DOHH2 (cell line): ENCODE measurements around the gene DNAAF5.

Experiments
- H3F3A ChIP-seq: fragments of 200-600 bp; sonication (generic), shearing (Covaris generic); 2 replicates; pipeline ENCODE4 v1.6.0; 2016; ENCODE audit warnings: antibody characterized with exemption, mild to moderate bottlenecking; ENCODE audit not compliant: control insufficient read depth, insufficient read depth
- H3K27ac ChIP-seq: fragments of 200-600 bp; sonication (generic); 2 replicates; pipeline ENCODE4 v1.5.1; 2014; ENCODE audit warnings: low read depth, mild to moderate bottlenecking, low read length, moderate library complexity
- H3K27me3 ChIP-seq: fragments of 200-600 bp; sonication (generic); 2 replicates; pipeline ENCODE4 v1.6.1; 2014; ENCODE audit warnings: mild to moderate bottlenecking, low read length, mixed read lengths; ENCODE audit not compliant: control insufficient read depth
- H3K36me3 ChIP-seq: fragments of 200-600 bp; sonication (generic); 2 replicates; pipeline ENCODE4 v1.6.1; 2014; ENCODE audit warnings: mild to moderate bottlenecking, low read length, moderate library complexity, mixed read lengths; ENCODE audit not compliant: control insufficient read depth
- H3K4me1 ChIP-seq: fragments of 200-600 bp; sonication (generic); 2 replicates; pipeline ENCODE4 v1.6.1; 2014; ENCODE audit warnings: mild to moderate bottlenecking, low read length, mixed read lengths; ENCODE audit not compliant: control insufficient read depth
- H3K4me2 ChIP-seq: fragments of 200-600 bp; sonication (generic); 2 replicates; pipeline ENCODE4 v1.6.0; 2014; ENCODE audit warnings: mild to moderate bottlenecking, low read length, moderate library complexity
- H3K4me3 ChIP-seq: fragments of 200-600 bp; sonication (generic); 2 replicates; pipeline ENCODE4 v1.5.1; 2014; ENCODE audit warnings: mild to moderate bottlenecking, low read length, mixed read lengths
- H3K79me2 ChIP-seq: fragments of 200-600 bp; sonication (generic); 2 replicates; pipeline ENCODE4 v1.6.1; 2014; ENCODE audit warnings: mild to moderate bottlenecking, low read length, mixed read lengths; ENCODE audit not compliant: control insufficient read depth
- H3K9me2 ChIP-seq: fragments of 200-600 bp; sonication (generic); replicated peaks from 2 replicates; pipeline ENCODE4 v1.6.1; 2014; ENCODE audit warnings: mild to moderate bottlenecking, low read length, mixed read lengths; ENCODE audit not compliant: control insufficient read depth
- H3K9me3 ChIP-seq: fragments of 200-600 bp; sonication (generic); 2 replicates; pipeline ENCODE4 v1.6.1; 2014; ENCODE audit warnings: antibody characterized with exemption, low read length, mixed read lengths; ENCODE audit not compliant: control insufficient read depth, insufficient read depth
- H4K20me1 ChIP-seq: fragments of 200-600 bp; sonication (generic); 2 replicates; pipeline ENCODE4 v1.6.0; 2014; ENCODE audit warnings: low read depth, mild to moderate bottlenecking, antibody characterized with exemption, low read length, moderate library complexity; ENCODE audit not compliant: control insufficient read depth, insufficient read depth
- EZH2phosphoT487 ChIP-seq: fragments of 200-600 bp; sonication (generic); IDR thresholded peaks from 2 replicates; pipeline ENCODE4 v1.6.1; 2017; ENCODE audit warnings: borderline replicate concordance, mild to moderate bottlenecking, antibody characterized with exemption, low read length, moderate library complexity, mixed read lengths
- TF ChIP-seq, protein P1 (sequence below): fragments of 200-600 bp; sonication (generic); IDR thresholded peaks from one replicate; pipeline ENCODE4 v1.5.1; 2014; ENCODE audit warnings: antibody characterized with exemption, mild to moderate bottlenecking, low read depth, low read length; ENCODE audit not compliant: poor library complexity, severe bottlenecking

The DNAAF5 gene

DNA sequence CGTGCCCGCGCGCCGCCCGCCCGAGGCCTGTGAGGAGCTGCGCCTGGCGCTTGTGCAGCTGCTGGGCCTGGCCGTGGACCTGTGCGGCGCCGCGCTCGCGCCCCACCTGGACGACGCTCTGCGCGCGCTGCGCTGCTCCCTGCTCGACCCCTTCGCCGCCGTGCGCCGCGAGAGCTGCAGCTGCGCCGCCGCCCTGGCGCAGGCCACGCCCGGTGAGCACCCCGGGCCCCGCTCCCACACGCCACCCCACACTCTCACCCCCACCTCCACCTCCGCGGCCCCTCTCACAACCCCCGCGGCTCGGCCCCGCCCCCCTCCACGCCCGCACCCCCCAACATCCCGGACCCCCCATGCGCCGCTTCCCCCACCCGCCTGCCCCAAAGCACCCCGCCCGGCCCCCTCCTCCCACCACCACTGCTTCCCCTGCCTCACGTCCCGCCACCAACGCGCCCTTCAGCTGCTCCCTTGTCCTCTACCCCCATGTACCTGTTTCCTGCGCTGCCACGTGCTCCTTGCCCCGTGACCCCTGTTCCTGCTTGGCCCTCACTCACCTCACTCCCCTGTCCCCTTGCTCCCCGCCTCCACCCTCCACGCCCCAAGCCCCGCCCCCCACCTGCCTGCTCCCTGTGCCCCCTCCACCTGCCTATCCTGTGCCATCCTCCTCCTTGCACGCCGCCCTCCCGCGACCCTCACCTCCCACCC is 756 bp downstream of the DNAAF5 start, which contains the start of gene PRKAR1B:
TSS of gene PRKAR1B (minus strand) at position 178 of the 702 bp plus-strand sequence. CDS start 15,776 bp downstream, outside the sequence.
- Histone ChIP-seq H3K27me3 (no peaks in the 10 kb centered on the region), H3K4me1 (peaks cover 24% of the 10 kb centered on the region), H3K4me2 (peak within 1 kb of the TSS; percentile 73), H3K27ac (peak within 1 kb of the TSS; percentile 38), H3K9me3 (peaks cover 27% of the 10 kb centered on the region; the same call in 1 of the 2 replicates), H4K20me1 (no peaks in the 10 kb centered on the region), H3F3A (no peaks in the 10 kb centered on the region), H3K79me2 (peaks cover 98% of the 10 kb centered on the region), H3K9me2 (no peaks in the 10 kb centered on the region), H3K36me3 (peaks cover 84% of the 10 kb centered on the region), H3K4me3 (peak within 1 kb of the TSS; percentile 75)
- TF ChIP-seq EZH2phosphoT487, result no peak
- TF ChIP-seq, protein P1, sequence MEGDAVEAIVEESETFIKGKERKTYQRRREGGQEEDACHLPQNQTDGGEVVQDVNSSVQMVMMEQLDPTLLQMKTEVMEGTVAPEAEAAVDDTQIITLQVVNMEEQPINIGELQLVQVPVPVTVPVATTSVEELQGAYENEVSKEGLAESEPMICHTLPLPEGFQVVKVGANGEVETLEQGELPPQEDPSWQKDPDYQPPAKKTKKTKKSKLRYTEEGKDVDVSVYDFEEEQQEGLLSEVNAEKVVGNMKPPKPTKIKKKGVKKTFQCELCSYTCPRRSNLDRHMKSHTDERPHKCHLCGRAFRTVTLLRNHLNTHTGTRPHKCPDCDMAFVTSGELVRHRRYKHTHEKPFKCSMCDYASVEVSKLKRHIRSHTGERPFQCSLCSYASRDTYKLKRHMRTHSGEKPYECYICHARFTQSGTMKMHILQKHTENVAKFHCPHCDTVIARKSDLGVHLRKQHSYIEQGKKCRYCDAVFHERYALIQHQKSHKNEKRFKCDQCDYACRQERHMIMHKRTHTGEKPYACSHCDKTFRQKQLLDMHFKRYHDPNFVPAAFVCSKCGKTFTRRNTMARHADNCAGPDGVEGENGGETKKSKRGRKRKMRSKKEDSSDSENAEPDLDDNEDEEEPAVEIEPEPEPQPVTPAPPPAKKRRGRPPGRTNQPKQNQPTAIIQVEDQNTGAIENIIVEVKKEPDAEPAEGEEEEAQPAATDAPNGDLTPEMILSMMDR, result no peak

DNA sequence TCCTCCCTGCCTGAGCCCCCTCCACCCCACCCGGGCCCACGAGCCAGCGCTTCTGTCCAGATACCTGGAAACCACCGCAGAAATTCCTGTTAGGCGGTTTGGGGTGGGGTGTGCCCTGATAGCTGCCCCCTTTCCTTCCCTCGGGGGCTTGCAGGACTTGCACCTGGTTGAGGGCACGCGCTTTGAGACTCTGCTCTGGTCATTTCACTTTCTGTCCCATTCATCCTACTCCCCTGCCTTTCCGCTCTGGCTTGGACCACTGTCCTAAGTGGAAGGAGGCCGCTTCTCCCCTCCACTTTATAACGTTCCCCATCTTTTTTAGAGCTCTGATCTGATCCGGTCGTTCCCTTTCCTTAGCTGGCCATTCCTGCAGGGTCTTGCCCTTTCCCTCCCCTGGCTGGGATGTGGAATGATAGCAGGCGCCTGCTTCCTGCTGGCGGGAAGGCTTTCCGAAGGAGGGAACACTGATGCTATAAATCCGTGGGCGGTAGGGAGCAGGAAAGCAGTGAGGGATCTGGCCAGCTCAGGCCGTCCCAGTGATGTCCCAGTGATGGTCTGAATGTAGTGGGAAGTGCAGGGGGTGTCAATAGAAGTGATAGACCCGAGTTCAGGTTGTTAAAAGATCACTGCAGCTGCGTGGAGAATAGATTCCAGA is 1.4 kb downstream of the DNAAF5 start:
- no peaks in the 10 kb centered on the region for H3K27me3 ChIP-seq
- H3K27ac ChIP-seq, result no peak overlapping the region
- H3K9me3 ChIP-seq, result peaks cover 32% of the 10 kb centered on the region; the same call in 1 of the 2 replicates
- no peaks in the 10 kb centered on the region for H3F3A ChIP-seq
- H3K36me3 ChIP-seq, result peaks cover 84% of the 10 kb centered on the region
- no peaks in the 10 kb centered on the region for H3K9me2 ChIP-seq
- peaks cover 24% of the 10 kb centered on the region for H3K4me1 ChIP-seq
- H3K4me2 ChIP-seq, result peak overlapping the region; percentile 54
- peak overlapping the region; percentile 75 for H3K4me3 ChIP-seq
- TF ChIP-seq, protein P1, result no peak
- TF ChIP-seq EZH2phosphoT487, result no peak
- H3K79me2 ChIP-seq, result peaks cover 98% of the 10 kb centered on the region
- no peaks in the 10 kb centered on the region for H4K20me1 ChIP-seq

DNA sequence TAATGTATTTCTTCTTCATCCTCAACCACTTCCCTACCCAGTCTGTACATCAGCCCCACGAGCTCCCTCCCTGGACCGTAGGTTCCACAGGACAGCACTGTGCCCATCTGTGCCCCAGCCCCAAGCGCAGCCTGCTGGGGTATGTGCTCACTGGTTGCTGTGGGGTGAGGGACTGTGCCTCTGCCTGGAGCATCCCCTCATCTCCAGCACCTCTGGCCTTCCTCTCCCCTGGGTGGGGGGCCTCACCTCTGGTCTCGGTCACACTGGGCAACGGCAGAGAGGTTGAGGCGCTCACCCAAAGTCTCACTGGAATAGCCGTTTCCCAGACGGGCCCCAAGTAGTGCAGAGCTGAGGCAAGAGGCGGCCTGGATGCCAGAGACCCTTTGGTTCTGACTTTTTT is 2.1 kb downstream of the DNAAF5 start:
- Histone ChIP-seq H3K27ac (no peak overlapping the region), H4K20me1 (no peaks in the 10 kb centered on the region), H3K27me3 (no peaks in the 10 kb centered on the region), H3K4me1 (peaks cover 24% of the 10 kb centered on the region), H3K9me3 (peaks cover 34% of the 10 kb centered on the region; the same call in 1 of the 2 replicates), H3F3A (no peaks in the 10 kb centered on the region), H3K36me3 (peaks cover 84% of the 10 kb centered on the region), H3K4me3 (peak overlapping the region; percentile 75; the same call in 1 of the 2 replicates), H3K4me2 (peak overlapping the region; percentile 54), H3K79me2 (peaks cover 98% of the 10 kb centered on the region), H3K9me2 (no peaks in the 10 kb centered on the region)
- TF ChIP-seq, protein P1, result no peak
- no peak for TF ChIP-seq EZH2phosphoT487
